ENCODE results near the gene WT1. TPM values are rescaled to one million over a fixed set of nuclear protein-coding genes. Genes with fewer than 3 reads are reported as not detected.

Gene WT1
- total and polyA plus RNA-seq, 2 of the 8 experiments (the other 6 are each of a cell fraction or from before 2014, with no cell fraction given) = 0.05 to 0.17 TPM

DNA sequence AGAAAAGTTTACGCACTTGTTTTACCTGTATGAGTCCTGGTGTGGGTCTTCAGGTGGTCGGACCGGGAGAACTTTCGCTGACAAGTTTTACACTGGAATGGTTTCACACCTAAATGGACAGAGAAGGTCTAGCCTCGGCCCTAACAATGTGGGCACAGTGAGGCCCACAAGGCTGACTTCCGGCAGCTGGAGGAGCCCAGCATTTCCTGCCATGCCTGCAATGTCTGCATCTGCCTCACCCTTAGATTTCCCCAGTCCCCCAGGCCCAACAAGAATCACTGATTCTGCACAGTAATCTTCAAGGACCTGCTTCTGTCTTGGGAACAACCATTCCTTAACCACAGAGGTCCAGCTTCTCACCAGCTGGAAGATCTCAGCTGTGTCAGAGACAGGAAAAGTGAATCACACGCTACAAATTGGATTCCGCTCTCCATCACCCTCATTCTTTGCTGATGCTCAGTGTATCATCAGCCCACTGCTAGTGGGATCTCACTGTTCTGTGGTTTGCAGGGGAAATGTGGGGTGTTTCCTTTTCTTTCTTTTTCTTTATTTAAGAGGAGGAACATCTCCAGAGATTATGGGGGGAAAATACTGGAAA, 43.3 kb downstream of the WT1 start (continued):
- TF ChIP-seq JUN (IDR thresholded peaks at IDR 0.05; ENCODE audit: low read depth, low read length) = no peak
- TF ChIP-seq RBBP5 (IDR thresholded peaks at IDR 0.05; ENCODE audit: borderline replicate concordance, low read depth, low read length) = no peak
- TF ChIP-seq, protein P1, sequence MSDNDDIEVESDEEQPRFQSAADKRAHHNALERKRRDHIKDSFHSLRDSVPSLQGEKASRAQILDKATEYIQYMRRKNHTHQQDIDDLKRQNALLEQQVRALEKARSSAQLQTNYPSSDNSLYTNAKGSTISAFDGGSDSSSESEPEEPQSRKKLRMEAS (IDR thresholded peaks at IDR 0.05) = no peak
- no peak for TF ChIP-seq CBX5 (IDR thresholded peaks at IDR 0.05; ENCODE audit: low read depth, low read length)
- TF ChIP-seq TAF1 (IDR thresholded peaks at IDR 0.05; ENCODE audit: low read depth, low read length) = no peak
- TF ChIP-seq NANOG (IDR thresholded peaks at IDR 0.05; ENCODE audit: insufficient read depth, low read depth, low read length, poor library complexity, severe bottlenecking) = no peak

All from H1 (cell line).